NCI-H146 treated with DMSO at 0.1 percent for 48 hours (cell line): ENCODE measurements around the gene ZNF573.
"Not testable (repeated sequence)": the region's sequence is repeated elsewhere in the genome, so short reads cannot be mapped to it uniquely, and the experiment has no call there.

ENCODE experiments used
- DNase-seq: peaks from one replicate; lab custom pipeline; 2025; ENCODE audit not compliant: unreplicated experiment; lab: John Stamatoyannopoulos, UW

ZNF573 gene

DNA sequence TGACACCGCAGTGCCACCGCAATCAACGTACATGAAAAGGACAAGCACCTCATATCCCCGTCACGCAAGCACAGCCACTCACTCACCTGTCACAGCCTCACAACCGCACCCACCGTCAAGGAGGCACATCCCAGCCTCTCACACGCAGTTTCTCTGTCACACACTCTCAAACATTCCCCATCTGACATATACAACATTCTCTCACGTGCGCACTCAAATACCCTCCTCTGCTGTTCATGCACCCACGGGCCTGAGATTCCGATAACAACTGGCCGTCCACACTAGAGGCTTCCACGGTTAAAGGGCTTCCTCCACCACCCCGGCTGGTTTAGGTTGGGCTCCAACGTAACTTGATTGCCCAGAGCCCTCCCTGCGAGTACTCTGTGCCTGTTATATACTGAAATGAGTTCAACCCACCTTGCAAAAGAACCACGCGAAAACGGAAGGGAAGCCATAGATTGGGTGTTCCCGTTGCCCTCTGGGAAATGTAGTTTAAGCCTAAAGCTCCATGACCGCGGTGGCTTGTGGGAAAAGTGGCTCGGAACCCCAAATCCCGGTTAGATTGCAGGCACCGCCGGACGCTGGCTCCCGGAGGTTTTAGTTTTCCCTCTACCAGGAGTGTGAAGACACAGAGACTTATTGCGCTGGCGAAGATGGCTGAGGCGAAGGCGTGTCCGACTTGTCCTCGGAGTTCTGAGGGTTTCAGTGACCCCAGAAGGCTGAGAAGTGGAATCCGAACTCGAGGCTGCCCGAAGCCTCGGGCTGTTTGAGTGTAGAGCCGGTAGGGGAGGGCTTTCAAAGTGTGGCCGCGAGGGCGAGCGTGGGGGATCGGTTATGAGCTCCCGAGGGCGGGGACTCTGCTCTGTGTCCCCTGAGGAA lies at the start of gene ZNF573:
ZNF573 (minus strand) TSS at position 460 of the 879 bp plus-strand sequence. CDS start 5,857 bp downstream, outside the sequence.
- DNase-seq: peak; percentile 77

GRCh38 chr19:37817180-37817981 lies 38.0 kb upstream of the ZNF573 start:
- peak; percentile 79 for DNase-seq

- not testable (repeated sequence) for DNase-seq
Measured at GRCh38 chr19:37815611-37816010, 36.2 kb upstream of the ZNF573 start.

GRCh38 chr19:37813340-37813739 lies 34.0 kb upstream of the ZNF573 start:
- no peak for DNase-seq

DNA sequence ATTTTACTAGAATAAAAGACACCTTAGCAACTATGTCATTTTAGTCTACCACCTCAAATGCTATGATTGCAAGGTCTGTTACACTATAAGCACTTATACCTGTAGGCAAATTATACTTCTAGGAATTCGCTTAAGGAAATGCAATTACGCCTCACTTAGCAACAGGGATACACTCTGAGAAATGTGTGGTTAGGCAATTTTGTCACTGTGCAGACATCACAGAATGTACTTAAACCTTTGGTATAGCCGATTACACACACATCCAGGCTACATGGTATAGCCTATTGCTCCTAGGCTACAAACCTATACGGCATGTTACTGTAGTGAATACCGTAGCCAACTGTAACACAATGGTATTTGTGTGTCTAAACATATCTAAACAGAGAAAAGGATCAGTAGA lies 30.0 kb upstream of the ZNF573 start:
- no peak for DNase-seq

- DNase-seq: no peak
Measured at GRCh38 chr19:37803249-37803840, 24.0 kb upstream of the ZNF573 start.

- DNase-seq: no peak
Measured at GRCh38 chr19:37790244-37790925, 11.0 kb upstream of the ZNF573 start.

DNA sequence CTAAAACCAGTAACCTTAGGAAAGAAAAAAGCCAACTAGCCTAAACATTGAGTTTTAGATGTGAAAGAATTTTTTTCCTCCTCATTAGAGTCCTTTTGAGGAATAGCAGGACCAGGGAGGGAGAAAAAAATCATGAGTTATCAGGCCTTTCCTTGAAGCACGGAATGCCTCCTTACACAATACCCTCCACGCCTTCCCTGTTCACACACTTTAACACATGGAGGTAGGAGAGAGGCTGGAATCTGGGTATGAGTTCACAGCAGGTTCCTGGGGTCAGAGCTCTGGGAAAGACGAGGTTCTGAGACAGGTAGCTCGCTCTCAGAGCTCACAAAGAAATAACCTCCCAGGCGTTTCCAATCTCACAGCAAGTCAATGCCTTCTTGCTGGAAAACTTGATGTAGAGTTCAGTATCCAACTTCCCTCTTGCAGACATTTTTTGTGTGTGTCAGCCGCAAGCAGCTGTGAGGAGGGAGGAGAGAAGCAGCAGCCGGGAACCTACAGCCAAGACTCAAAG lies 716 bp downstream of the ZNF573 start:
- DNase-seq: no peak

GRCh38 chr19:37770985-37771384 lies 8.4 kb downstream of the ZNF573 start:
- DNase-seq: no peak

DNA sequence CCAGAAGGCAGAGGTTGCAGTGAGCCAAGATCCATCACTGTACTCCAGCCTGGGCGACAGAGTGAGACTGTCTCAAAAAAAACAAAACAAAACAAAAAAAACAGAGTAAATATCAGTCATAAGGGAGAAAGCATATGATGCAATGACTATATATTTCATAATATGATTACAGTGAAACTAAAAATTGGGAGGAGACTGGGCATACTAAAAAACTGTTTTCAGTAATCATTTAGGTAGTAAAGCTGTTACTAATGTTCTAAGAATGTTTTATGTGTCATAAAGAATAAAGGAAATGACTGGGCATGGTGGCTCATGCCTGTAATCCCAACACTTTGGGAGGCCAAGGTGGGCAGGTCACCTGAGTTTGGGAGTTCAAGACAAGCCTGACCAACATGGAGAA lies 15.9 kb downstream of the ZNF573 start:
- no peak for DNase-seq

GRCh38 chr19:37757683-37758082 lies 21.7 kb downstream of the ZNF573 start:
- DNase-seq: not testable (repeated sequence)

DNA sequence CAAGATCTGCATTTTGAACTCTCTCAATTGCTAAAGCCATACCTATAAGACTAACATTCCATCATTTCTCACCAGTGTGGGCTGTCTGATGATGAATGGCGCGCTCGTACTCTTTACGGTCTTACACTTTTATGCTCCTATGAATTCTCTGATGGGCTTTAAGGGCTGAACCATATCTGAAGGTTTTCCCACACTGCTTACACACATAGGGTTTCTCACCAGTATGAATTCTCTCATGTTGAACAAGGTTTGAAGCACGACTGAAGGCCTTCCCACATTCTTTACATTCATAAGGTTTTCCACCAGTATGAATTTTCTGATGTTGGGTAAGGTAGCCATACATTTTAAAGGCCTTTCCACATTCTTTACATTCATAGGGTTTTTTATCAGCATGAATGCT lies 41.0 kb downstream of the ZNF573 start:
- DNase-seq: no peak

DNA sequence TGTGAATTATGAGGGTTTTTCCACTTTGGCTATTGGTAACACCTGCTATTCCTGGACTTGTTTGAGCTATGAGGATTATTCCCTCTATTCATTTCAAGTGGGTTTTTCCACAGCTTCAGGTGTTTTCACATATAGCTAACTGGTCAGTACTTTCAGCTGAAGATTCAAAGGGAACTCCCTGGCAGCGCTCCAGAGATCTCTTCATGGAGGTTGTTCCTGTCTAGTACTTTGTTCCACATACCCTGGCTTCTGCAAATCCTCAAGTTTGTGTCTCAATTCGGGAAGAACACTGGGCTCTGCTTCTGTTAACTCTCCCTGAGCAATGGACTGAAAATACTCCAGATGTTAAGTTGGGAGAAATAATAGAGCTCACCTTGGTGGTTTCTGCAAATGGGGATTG lies 54.2 kb downstream of the ZNF573 start:
- DNase-seq: no peak

- no peak for DNase-seq
Measured at GRCh38 chr19:37719927-37720265, 59.5 kb downstream of the ZNF573 start.

- peak; percentile 97 for DNase-seq
Measured at GRCh38 chr19:37719111-37719926, 60.1 kb downstream of the ZNF573 start, which contains the start of gene ZNF607. TSS of gene ZNF607 (minus strand) at chr19:37719761. CDS start at chr19:37711618, 8,143 bp downstream.

DNA sequence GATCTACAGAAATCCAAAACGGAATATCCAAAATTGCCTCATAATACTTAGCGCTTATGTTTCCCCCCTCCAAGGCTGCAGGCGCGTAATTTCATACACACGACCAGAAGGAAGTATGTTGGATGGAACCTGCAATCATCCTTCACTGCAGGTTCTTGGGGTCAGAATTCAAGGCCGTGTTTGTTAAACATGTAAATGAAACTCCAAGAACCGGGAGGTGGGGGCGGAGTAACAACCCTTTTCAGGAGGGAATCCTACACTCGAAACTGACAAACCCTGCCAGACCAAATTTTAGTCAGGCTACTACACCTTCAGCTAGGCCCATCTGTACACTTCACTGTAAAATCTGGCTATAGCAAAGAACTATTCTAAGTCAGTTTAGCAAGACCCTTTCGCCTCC lies 61.1 kb downstream of the ZNF573 start:
- no peak for DNase-seq

GRCh38 chr19:37716140-37716539 lies 63.2 kb downstream of the ZNF573 start:
- no peak for DNase-seq

- no peak for DNase-seq
Measured at GRCh38 chr19:37706052-37706605, 73.3 kb downstream of the ZNF573 start.

GRCh38 chr19:37699057-37699456 lies 80.3 kb downstream of the ZNF573 start:
- DNase-seq: no peak

DNA sequence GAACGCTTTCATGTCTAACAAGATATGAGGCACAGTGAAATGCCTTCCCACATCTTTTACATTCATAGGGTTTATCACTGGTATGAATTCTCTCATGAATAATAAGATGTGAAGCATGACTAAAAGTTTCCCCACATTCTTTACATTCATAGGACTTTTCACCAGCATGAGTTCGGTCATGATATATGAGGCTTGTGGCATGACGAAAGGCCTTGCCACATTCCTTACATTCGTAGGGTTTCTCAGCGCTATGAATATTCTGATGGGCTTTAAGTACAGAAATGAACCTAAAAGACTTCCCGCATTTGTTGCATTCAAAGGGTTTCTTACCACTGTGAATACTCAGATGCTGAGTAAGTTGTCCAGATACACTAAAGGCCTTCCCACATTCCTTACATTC lies 81.2 kb downstream of the ZNF573 start:
- DNase-seq: no peak
